ENCODE results near the gene PLCL1.

- no peak for TF ChIP-seq CTCF (IDR thresholded peaks at IDR 0.05 in 8 of 11, conservative IDR thresholded peaks at IDR 0.05 in 3 of 11)
- TF ChIP-seq POLR2A (IDR thresholded peaks at IDR 0.05): no peak
- TF ChIP-seq POLR2AphosphoS5 (IDR thresholded peaks at IDR 0.05): no peak
Observed at GRCh38 chr2:197867033-197867432, 62.6 kb downstream of the PLCL1 start.
